SU-DHL-6 (cell line): Measurements from ENCODE around the gene FAM171A1.

Experiments used
- H2AFZ ChIP-seq: fragments of 200-600 bp; sonication (generic); 2 replicates; pipeline ENCODE4 v1.6.1; 2014; ENCODE audit warnings: low read depth, mild to moderate bottlenecking, moderate library complexity, mixed read lengths, antibody characterized with exemption, low read length; ENCODE audit not compliant: severe bottlenecking
- H3F3A ChIP-seq: fragments of 200-600 bp; shearing (Covaris generic); 2 replicates; pipeline ENCODE4 v1.6.0; 2016; ENCODE audit warnings: antibody characterized with exemption, mild to moderate bottlenecking; ENCODE audit not compliant: insufficient read depth
- H3K27ac ChIP-seq: fragments of 200-600 bp; sonication (generic); 2 replicates; pipeline ENCODE4 v1.5.1; 2016; ENCODE audit warnings: low read depth, mild to moderate bottlenecking, low read length, moderate library complexity, mixed read lengths
- H3K27me3 ChIP-seq: fragments of 200-600 bp; sonication (generic), shearing (Covaris generic); 2 replicates; pipeline ENCODE4 v1.6.0; 2014; ENCODE audit warnings: mild to moderate bottlenecking, low read length
- H3K36me3 ChIP-seq: fragments of 200-600 bp; sonication (generic); 2 replicates; pipeline ENCODE4 v1.6.1; 2014; ENCODE audit warnings: mild to moderate bottlenecking, low read length, mixed read lengths
- H3K4me2 ChIP-seq: fragments of 300-600, 200-600 bp; shearing (Covaris generic), sonication (generic); 2 replicates; pipeline ENCODE4 v1.6.0; 2014; ENCODE audit warnings: low read length, low read depth, mild to moderate bottlenecking; ENCODE audit not compliant: poor library complexity, severe bottlenecking
- H3K4me3 ChIP-seq: fragments of 200-600 bp; sonication (generic); 2 replicates; pipeline ENCODE4 v1.5.1; 2014; ENCODE audit warnings: antibody characterized with exemption, low read length, mild to moderate bottlenecking, mixed read lengths; ENCODE audit not compliant: insufficient read depth, poor library complexity, severe bottlenecking
- H3K79me2 ChIP-seq: fragments of 200-600 bp; sonication (generic); 2 replicates; pipeline ENCODE4 v1.6.1; 2014; ENCODE audit warnings: mild to moderate bottlenecking, low read length, moderate library complexity; ENCODE audit not compliant: insufficient read depth
- H3K9ac ChIP-seq: fragments of 200-600 bp; sonication (generic); 2 replicates; pipeline ENCODE4 v1.7.0; 2014; ENCODE audit warnings: mild to moderate bottlenecking, low read length
- H3K9me2 ChIP-seq: fragments of 200-600 bp; sonication (generic); replicated peaks from 2 replicates; pipeline ENCODE4 v1.6.1; 2014; ENCODE audit warnings: low read length; ENCODE audit not compliant: insufficient read depth
- H3K9me3 ChIP-seq: fragments of 200-600 bp; sonication (generic); 2 replicates; pipeline ENCODE4 v1.6.1; 2014; ENCODE audit warnings: low read length, mixed read lengths; ENCODE audit not compliant: insufficient read depth
- H4K20me1 ChIP-seq: fragments of 200-600 bp; sonication (generic); 2 replicates; pipeline ENCODE4 v1.6.1; 2014; ENCODE audit warnings: low read depth, mild to moderate bottlenecking, antibody characterized with exemption, low read length, moderate library complexity, mixed read lengths
- EZH2phosphoT487 ChIP-seq: fragments of 200-600 bp; sonication (generic), shearing (Covaris generic); conservative IDR thresholded peaks from 2 replicates; pipeline ENCODE4 v1.6.1; 2018; ENCODE audit warnings: mild to moderate bottlenecking, antibody characterized with exemption, low read length, moderate library complexity, mixed read lengths
- TF ChIP-seq, protein P1 (sequence below): fragments of 200-600 bp; sonication (generic); IDR thresholded peaks from one replicate; pipeline ENCODE4 v1.5.1; 2017; ENCODE audit warnings: antibody characterized with exemption, mild to moderate bottlenecking, low read length, moderate library complexity; ENCODE audit not compliant: insufficient read depth, poor library complexity, severe bottlenecking

FAM171A1 gene

DNA sequence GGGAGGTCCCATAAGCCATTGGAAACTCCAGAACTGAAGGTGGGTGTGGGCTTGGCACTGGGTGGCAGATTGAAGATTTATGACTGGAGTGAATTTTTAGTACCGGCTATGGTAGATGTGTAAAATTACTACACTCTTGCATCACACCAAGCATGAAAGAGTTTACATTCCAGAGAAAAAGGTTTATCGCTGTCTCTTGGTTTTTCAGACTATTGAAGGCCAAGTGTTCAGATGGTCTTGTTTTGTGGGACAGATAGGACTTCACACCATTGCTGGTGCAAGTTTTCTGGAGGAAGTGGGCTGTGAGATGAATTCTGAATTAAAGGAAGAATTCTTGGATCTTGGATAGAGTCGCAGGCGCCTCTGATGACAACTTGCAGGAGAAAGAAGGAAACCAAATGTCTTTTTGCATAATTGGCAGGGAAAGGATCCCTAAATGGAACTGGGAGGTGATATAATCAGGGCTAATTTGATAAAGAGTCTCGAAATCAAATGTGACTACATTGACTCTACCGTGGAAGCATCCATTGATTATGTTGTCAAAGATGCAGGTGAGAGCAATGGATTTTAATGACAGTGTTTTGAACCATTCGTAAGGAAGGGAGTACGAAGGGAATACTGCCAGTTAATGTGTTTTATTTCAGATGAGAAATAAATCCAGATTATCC is 188.4 kb downstream of the FAM171A1 start:
- H3K9me3 ChIP-seq: no peaks in the 10 kb centered on the region
- H3K9ac ChIP-seq: no peak overlapping the region
- no peak overlapping the region for H3K4me3 ChIP-seq
- H3K4me2 ChIP-seq: no peak overlapping the region
- H3F3A ChIP-seq: no peaks in the 10 kb centered on the region
- no peak overlapping the region for H2AFZ ChIP-seq
- H3K27ac ChIP-seq: no peak overlapping the region
- H3K27me3 ChIP-seq: no peaks in the 10 kb centered on the region
- no peak for TF ChIP-seq EZH2phosphoT487
- TF ChIP-seq, protein P1, sequence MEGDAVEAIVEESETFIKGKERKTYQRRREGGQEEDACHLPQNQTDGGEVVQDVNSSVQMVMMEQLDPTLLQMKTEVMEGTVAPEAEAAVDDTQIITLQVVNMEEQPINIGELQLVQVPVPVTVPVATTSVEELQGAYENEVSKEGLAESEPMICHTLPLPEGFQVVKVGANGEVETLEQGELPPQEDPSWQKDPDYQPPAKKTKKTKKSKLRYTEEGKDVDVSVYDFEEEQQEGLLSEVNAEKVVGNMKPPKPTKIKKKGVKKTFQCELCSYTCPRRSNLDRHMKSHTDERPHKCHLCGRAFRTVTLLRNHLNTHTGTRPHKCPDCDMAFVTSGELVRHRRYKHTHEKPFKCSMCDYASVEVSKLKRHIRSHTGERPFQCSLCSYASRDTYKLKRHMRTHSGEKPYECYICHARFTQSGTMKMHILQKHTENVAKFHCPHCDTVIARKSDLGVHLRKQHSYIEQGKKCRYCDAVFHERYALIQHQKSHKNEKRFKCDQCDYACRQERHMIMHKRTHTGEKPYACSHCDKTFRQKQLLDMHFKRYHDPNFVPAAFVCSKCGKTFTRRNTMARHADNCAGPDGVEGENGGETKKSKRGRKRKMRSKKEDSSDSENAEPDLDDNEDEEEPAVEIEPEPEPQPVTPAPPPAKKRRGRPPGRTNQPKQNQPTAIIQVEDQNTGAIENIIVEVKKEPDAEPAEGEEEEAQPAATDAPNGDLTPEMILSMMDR: no peak
- no peaks in the 10 kb centered on the region for H4K20me1 ChIP-seq
- no peaks in the 10 kb centered on the region for H3K79me2 ChIP-seq
- H3K36me3 ChIP-seq: no peaks in the 10 kb centered on the region
- no peaks in the 10 kb centered on the region for H3K9me2 ChIP-seq

DNA sequence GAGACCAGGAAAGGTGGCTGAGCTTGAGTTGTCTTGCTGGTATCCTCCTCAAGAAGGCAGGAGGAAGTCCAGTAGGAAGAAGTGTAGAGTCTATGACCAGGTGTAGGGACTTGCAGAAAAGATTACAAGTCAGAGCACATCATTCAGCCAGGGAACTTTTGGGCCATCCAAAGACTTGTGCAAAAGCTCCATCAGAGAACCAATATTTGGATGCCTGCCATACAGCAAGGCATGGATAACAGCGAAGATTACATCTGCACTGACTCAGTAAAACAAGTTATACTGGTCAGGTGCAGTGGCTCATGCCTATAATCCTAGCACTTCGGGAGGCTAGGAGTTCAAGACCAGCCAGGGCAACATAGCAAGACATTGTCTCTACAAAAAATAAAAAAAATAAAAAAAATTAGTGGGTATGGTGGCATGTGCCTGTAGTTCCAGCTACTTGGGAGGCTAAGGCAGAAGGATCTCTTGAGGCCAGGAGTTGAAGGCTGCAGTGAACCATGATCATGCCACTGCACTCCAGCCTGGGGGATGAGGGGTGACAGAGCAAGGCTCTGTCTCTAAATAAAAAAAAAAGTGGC is 189.4 kb downstream of the FAM171A1 start:
- Histone ChIP-seq H2AFZ (no peak overlapping the region), H3K9me3 (no peaks in the 10 kb centered on the region), H3K79me2 (no peaks in the 10 kb centered on the region), H3K4me2 (no peak overlapping the region), H3K27ac (no peak overlapping the region), H3K27me3 (no peaks in the 10 kb centered on the region), H3K36me3 (no peaks in the 10 kb centered on the region), H3F3A (no peaks in the 10 kb centered on the region), H4K20me1 (no peaks in the 10 kb centered on the region), H3K4me3 (no peak overlapping the region), H3K9ac (no peak overlapping the region), H3K9me2 (no peaks in the 10 kb centered on the region)
- TF ChIP-seq EZH2phosphoT487: no peak
- TF ChIP-seq, protein P1: no peak

DNA sequence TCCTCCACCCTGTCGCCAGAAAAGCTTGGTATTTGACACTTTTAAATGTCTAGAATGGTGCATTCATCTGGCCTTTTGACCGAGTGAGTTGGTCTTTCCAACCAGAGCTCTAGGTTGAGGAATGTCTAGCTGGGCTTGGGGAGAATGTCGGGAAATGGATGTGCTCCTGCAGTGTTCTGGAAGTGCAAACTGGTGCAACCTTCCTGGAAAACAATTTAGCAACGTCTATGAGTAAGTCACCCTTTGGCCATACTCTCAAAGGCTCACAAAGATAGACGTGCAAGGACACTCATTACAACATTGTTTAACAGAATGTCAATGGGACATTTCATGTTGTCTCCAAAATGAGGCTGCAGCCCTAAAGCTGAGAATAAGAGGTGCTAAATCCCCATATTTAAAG is 190.4 kb downstream of the FAM171A1 start:
- H4K20me1 ChIP-seq: no peaks in the 10 kb centered on the region
- H3K27ac ChIP-seq: no peak overlapping the region
- no peaks in the 10 kb centered on the region for H3K36me3 ChIP-seq
- no peaks in the 10 kb centered on the region for H3K79me2 ChIP-seq
- H2AFZ ChIP-seq: no peak overlapping the region
- no peaks in the 10 kb centered on the region for H3F3A ChIP-seq
- no peak overlapping the region for H3K4me3 ChIP-seq
- H3K9me2 ChIP-seq: no peaks in the 10 kb centered on the region
- H3K9me3 ChIP-seq: no peaks in the 10 kb centered on the region
- H3K4me2 ChIP-seq: no peak overlapping the region
- TF ChIP-seq EZH2phosphoT487: no peak
- TF ChIP-seq, protein P1: no peak
- H3K9ac ChIP-seq: no peak overlapping the region
- no peaks in the 10 kb centered on the region for H3K27me3 ChIP-seq
